ENCODE data around the gene CFLAR.

The CFLAR gene

DNA sequence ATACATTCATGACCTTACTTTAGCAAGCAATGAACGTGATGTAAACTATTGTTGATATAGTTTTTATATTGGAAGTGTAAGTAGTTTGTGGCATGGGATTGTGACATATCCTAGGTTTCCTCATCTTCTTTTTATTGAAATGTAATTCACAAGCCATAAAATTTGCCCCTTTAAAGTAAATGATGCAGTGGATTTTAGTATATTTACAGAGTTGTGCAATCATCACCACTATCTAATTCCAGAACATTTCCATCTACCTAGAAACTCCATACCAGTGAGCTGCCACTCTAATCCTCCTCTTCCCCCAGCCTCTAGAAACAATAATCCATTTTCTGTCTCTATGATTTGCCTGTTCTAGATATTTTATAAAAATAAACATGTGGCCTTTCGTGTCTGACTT lies 56.3 kb downstream of the CFLAR start:
- in situ Hi-C loops (cut with HindIII; ENCODE audit: low sequenced_read_pairs) = no loop called here

DNA sequence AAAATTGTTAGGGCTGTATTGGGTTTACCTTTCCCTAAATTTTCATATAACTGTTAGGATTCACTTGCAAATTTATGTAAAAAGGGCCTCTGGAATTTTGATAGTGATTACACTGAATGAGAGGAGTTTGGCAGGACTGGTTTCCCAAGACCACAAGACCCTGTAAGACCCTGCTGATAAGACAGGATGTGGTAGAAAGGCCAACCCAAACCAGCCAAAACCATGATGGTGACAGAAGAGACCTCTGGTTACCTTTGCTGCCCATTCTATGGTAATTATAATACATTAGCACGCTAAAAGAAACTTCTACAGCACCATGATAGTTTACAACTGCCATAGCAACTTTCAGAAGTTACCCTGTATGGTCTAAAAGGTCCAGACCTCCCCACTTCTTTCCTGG lies 58.7 kb downstream of the CFLAR start:
- in situ Hi-C loops (cut with HindIII; ENCODE audit: low sequenced_read_pairs) = loop anchor here (25.0 kb wide), 1 partner anchor 262 kb away; no protein-coding TSS in a partner anchor

DNA sequence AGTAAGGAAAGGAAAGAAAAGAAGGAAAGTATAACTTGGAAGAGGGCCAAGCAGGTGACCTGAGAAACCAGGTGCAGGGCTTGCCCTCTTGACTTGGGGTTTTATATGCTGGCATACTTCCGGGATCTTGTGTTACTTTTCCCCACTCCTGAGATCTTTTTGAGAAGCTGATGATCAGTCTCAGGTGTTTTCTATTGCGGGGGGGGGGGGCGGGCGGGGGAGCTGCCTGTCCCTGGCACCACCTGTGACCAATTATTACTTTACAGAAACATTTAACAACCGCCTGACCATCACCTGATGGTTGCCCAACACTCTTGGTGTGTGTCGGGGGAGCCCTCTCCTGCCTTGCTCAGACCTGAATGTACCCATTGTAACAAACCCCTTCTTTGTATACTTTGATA lies 60.1 kb downstream of the CFLAR start:
- in situ Hi-C loops (cut with HindIII; ENCODE audit: low sequenced_read_pairs) = loop anchor here (25.0 kb wide), 1 partner anchor 264 kb away; no protein-coding TSS in a partner anchor

DNA sequence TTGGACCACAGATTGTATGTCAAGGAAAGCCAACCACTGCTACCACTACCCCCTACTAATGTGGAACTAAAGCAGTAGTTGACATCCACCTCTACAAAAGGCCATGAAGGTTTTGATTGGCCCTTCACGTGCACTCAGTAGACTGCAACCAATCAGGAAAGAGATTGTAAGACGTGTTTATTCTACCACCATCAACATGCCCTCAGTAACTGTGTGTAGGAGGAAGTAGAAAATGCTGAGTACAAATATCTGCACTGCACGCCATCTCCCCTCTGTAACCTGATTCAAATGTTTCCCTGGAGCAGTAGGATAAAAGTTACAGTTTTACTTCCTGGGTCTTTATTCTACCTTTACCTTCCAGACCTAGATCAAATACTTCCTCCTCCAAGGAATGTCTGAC lies 64.0 kb downstream of the CFLAR start:
- in situ Hi-C loops (cut with HindIII; ENCODE audit: low sequenced_read_pairs) = loop anchor here (25.0 kb wide), 1 partner anchor 268 kb away; no protein-coding TSS in a partner anchor

DNA sequence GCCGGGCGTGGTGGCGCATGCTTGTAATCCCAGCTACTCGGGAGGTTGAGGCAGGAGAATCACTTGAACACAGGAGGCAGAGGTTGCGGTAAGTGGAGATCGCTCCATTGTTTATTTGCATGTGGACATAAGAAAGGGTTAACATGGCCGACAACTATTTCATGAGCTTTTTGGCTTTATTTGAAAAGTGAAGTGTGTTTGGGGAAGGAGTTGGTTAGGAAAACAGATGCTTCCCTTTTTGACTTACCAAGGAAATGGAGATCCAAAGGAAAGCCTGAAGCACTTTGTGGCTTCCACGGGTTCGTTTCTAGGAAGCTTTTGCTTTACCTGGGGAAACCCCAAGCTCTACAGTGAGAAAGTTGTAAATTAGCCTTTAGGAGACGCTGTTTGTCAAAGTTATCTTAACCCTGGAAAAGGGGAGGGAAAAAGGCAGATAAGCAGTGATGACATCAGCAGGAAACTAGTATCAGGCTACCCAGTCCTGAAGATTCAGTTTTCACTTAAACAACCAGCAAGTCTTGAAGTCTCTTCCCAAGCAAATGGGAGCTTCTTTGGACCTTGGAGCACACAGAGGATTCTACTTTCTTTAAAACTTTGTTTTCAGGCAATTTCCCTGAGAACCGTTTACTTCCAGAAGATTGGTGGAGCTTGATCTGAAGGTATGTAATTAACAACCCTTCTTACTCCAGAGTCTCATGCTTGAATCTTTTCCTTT lies 66.8 kb downstream of the CFLAR start, which contains the start of gene CASP10:
CASP10 (plus strand) TSS at position 492 of the 715 bp plus-strand sequence. CDS start 2,637 bp downstream, outside the sequence.
- in situ Hi-C loops (cut with HindIII; ENCODE audit: low sequenced_read_pairs) = loop anchor here (25.0 kb wide), 1 partner anchor 271 kb away; no protein-coding TSS in a partner anchor

DNA sequence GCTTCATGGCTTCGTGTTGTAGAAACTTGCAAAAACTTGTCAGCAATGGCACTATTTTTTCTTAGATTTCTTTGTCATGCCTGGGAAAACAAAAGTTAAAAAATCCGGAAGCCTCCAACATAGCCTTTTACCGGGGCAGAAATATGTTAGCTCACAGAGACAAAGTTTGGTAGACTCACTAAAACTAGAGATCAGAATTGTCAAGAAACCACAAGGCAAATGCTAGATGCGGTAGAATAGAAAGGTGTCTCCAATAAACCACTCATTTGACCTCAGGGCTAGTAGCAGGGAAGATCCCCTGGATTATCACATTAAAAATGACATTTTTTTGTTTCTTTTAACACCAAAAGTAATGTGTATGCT lies 67.4 kb downstream of the CFLAR start:
- in situ Hi-C loops (cut with HindIII; ENCODE audit: low sequenced_read_pairs) = loop anchor here (25.0 kb wide), 1 partner anchor 271 kb away; no protein-coding TSS in a partner anchor

DNA sequence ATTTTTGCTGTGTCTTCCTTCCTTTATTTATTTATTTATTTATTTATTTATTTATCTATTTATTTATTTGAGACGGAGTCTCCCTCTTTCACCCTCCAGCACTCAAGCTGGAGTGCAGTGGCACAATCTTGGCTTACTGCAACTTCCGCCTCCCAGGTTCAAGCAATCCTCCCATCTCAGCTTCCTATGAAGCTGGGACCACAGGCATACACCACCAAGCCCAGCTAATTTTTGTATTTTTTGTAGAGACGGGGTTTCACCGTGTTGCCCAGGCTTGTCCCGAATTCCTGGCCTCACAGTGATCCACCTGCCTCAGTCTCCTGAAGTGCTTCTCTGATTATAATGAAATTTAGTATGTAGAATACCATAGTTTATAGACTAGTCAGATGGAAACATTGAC lies 67.9 kb downstream of the CFLAR start:
- in situ Hi-C loops (cut with HindIII; ENCODE audit: low sequenced_read_pairs) = loop anchor here (25.0 kb wide), 1 partner anchor 272 kb away; no protein-coding TSS in a partner anchor

DNA sequence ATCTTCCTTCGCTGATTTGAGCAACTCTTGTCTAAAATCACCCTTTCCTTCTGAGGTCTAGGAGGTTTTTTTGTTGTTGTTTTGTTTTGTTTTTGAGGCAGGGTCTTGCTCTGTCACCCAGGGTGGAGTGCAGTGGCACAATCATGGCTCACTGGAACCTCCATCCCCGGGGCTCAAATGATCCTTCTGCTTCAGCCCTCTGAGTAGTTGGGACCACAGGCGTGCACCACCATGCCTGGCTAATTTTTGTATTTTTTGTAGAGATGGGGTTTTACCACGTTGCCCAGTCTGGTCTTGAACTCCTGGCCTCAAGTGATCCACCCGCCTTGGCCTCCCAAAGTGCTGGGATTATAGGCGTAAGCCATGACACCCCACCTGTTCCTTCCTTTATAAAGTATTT lies 68.3 kb downstream of the CFLAR start:
- in situ Hi-C loops (cut with HindIII; ENCODE audit: low sequenced_read_pairs) = loop anchor here (25.0 kb wide), 1 partner anchor 272 kb away; no protein-coding TSS in a partner anchor

DNA sequence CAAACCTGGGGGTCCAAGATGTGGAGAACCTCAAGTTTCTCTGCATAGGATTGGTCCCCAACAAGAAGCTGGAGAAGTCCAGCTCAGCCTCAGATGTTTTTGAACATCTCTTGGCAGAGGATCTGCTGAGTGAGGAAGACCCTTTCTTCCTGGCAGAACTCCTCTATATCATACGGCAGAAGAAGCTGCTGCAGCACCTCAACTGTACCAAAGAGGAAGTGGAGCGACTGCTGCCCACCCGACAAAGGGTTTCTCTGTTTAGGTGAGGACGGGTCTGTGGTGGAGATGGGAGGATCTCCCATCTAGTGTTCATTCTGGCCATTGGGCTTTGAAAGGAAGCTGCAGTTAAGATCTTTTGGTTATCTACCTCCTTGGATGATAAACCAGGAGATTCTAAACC lies 69.9 kb downstream of the CFLAR start:
- in situ Hi-C loops (cut with HindIII; ENCODE audit: low sequenced_read_pairs) = loop anchor here (25.0 kb wide), 1 partner anchor 274 kb away; no protein-coding TSS in a partner anchor

DNA sequence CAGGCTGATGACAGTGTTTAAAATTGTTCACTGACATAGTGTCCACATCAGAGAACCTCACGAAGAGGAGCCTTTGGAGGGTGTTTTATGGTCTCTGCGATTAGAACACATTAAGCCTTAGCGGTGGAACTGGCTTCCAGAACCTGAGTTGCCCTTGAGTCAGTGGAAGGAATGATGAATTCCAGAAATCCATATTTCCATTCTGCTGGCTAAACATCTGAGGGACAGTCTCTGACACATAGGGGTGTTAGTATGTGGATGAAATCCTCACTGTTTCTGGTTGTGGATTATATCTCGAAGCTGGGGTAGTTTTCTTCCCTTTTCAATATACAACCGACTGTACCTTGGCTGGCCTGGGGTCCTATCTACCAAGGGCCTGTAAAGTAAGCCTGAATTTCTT lies 71.0 kb downstream of the CFLAR start:
- in situ Hi-C loops (cut with HindIII; ENCODE audit: low sequenced_read_pairs) = loop anchor here (25.0 kb wide), 1 partner anchor 275 kb away; no protein-coding TSS in a partner anchor

DNA sequence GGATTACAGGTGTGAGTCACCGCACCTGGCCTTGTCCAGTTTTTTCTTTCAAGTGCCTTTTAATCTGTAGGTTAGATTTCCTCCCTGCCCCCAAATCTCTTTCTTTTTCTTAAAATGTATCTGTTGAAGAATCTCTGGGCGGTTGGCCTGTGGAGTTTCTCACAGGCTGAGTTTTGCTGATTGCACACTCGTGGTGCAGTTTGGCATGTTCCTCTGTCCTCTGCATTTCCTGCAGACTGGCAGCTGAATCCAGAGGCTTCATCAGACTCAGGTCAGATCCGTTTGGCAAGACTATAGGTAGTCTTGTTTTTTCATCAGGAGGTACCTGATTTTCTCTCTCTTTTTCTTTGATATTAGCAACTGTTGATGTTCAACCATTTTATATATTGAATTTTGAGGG lies 72.5 kb downstream of the CFLAR start:
- in situ Hi-C loops (cut with HindIII; ENCODE audit: low sequenced_read_pairs) = loop anchor here (25.0 kb wide), 1 partner anchor 276 kb away; no protein-coding TSS in a partner anchor

DNA sequence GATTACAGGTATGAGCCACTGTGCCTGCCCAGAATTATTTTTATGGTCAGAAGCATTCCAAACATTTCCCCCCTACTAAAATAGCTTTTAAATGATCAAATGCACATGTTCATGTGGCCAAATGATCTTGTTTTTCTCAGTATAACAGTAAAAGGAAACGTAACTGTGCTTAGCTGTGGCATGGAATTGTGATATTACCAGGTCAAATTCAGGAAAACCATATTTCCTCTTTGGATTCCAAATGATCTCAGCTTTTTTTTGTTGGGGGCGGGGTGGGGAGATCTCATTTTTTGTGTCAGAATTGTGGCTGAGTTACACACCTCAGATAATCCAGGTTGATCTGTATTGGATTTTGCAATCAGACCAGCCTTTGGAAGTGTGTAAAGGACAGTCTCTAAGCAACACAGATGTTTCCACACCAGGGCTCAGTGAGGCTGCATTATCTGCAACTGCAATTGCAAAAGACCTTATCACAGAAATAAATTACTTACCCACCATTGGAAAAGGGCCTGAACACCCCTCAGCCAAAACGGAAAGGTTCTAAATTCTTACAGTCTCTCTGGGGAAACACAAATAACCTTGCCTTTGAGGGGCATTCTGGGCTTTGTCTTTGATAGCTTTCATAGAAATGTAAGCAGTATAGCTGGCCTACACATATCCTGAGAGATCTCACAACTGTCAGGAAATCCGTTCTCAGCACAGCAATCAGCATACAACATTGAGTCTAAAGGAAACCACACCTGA lies 75.3 kb downstream of the CFLAR start:
- in situ Hi-C loops (cut with HindIII; ENCODE audit: low sequenced_read_pairs) = loop anchor here (25.0 kb wide), 1 partner anchor 279 kb away; no protein-coding TSS in a partner anchor

DNA sequence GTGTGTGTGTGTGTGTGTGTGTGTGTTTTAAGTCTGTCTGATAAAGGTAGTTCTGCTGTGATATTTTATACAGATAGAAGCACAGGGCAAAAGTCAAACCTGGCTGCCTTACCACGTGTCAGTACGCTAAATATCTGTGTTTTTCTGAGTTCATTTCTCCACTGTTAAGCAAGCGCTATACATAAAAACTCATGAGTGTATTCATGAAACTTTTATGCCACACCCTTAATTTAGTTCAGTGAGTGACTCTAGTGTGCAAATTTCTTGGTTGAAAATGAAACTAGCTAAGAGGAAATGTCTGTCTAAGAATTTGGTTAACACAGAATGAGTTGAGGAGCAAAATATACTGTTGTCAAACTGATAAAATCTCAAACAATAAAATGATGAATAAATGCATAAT lies 78.1 kb downstream of the CFLAR start:
- in situ Hi-C loops (cut with HindIII; ENCODE audit: low sequenced_read_pairs) = loop anchor here (25.0 kb wide), 1 partner anchor 282 kb away; no protein-coding TSS in a partner anchor

DNA sequence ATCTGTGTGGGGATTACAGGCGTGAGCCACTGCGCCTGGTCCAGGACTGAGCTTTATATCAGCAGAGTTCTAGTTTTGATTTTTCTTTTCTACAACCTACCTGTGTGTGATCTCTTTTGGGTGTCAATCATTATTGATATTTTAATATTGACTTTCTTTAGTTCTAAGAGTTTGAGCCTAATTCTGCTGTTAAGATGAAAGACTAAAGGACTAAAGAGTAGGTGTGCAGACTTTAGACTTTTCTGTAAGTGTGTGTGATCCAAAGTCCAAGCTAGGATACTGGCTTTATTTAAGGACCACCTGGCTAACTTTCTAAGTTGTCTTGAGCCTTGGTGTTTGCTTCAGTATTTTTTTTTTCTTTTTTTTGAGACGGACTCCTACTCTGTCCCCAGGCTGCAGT lies 79.4 kb downstream of the CFLAR start:
- in situ Hi-C loops (cut with HindIII; ENCODE audit: low sequenced_read_pairs) = loop anchor here (25.0 kb wide), 1 partner anchor 283 kb away; no protein-coding TSS in a partner anchor

DNA sequence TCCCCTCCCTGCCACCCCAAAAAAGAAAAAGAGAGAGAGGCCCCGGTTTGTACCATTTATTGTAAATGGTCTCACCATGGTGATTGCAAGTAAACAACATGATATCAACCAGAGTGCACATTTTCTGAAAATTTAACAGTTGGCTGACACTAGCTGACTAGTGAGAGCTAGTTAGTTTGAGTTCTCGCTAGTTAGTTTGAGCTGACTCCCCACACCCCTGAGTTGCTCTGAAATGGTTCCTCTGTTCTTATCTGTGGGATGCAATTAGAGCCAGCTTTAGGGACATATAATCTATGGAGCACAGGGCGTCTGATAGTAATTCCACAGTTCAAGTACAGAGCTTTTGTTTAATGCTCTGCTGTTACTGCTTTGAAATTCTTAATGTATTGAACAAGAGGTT lies 80.0 kb downstream of the CFLAR start:
- in situ Hi-C loops (cut with HindIII; ENCODE audit: low sequenced_read_pairs) = loop anchor here (25.0 kb wide), 1 partner anchor 284 kb away; no protein-coding TSS in a partner anchor

DNA sequence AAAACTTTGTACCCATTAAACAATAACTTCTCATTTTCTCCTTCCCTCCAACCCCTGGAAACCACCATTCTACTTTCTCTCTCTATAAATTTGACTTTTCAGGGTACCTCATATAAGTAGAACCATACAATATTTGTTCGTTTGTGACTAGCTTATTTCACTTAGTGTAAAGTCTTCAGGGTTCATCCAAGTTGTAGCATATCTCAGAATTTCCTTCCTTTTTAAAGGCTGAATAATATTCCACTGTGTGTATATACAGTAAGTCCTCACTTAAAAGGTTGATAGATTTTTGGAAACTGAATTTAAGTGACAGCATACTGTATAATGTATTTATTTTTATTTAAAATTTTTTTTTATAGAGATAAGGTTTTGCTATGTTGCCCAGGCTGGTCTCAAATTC lies 80.8 kb downstream of the CFLAR start:
- in situ Hi-C loops (cut with HindIII; ENCODE audit: low sequenced_read_pairs) = loop anchor here (25.0 kb wide), 1 partner anchor 285 kb away; no protein-coding TSS in a partner anchor

DNA sequence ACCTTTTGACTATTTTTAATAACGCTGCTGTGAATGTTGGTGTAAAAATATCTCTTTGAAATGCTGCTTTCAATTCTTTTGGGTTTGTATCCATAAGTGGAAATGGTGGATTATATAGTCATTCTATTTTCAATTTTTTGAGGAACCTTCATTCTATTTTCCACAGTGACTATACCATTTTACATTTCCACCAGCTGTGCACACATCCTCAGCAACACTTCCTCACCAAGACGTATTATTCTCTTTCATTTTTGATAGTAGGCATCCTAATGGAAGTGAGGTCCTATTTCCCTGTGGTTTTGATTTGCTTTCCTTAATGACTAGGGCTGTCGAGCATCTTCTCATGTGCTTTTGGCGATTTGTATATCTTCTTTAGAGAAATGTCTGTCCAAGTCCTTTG lies 81.8 kb downstream of the CFLAR start:
- in situ Hi-C loops (cut with HindIII; ENCODE audit: low sequenced_read_pairs) = loop anchor here (25.0 kb wide), 1 partner anchor 285 kb away; no protein-coding TSS in a partner anchor

DNA sequence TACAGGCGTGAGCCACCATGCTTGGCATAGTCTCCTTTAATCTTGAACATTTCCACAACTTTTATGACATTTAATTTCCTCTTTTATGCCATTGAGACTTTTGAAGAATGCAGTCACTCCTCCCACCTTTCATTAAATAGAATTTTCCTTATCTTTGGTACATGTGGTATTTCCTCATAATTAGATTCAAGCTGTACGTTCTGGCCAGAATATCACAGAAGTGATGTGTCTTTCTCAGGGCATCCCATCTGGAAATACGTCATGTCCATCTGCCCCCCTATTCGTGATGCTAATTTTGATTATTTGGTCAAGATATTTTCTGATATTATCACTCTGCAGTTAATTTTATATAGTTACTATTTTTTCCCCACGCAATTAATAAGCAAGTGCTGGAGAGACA lies 83.9 kb downstream of the CFLAR start:
- in situ Hi-C loops (cut with HindIII; ENCODE audit: low sequenced_read_pairs) = loop anchor here (5.0 to 25.0 kb wide), 2 partner anchors 83 to 288 kb away; partner anchors contain the start of gene CFLAR

DNA sequence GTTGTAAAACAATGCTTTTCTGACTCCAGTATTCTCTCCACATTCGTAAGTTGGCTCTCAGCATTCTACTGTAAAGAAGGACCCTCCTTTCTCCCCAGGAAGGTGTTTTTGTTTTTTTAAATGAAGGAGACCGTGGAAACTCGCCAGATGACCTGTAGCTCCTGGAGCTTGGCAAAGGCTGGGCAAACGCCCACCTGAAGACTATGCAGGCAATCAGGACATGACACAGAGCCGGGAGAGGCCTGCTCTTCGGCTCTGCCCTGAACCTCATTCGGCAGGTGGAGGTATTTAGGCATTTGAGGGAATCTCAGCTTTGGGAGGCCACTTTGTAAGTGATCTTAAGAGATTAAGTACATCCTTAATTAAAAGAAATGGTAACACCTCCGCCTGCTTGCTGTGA lies 84.4 kb downstream of the CFLAR start:
- in situ Hi-C loops (cut with HindIII; ENCODE audit: low sequenced_read_pairs) = loop anchor here (5.0 kb wide), 1 partner anchor 83 kb away; the partner anchor contains the start of gene CFLAR

DNA sequence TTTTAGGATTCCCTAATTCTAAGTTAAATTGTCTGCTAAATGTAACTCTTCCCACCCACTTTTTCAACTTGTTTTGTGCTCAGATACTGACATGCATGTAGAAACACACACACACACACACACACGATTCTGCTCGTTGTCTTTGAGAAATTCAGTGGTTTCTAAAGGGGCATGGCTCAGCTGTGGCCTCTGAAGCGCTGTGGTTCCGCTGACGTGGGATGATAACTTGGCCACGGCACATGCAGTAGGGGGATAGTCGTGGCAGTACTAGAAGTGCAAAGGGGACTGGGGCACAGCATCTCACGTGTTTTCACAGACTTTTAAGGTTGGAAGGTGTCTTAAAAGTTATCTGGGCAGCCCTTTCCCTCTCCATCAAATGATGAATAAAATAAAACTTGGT lies 85.4 kb downstream of the CFLAR start:
- in situ Hi-C loops (cut with HindIII; ENCODE audit: low sequenced_read_pairs) = loop anchor here (5.0 kb wide), 1 partner anchor 84 kb away; the partner anchor contains the start of gene CFLAR
